SIG-M5 treated with dmso at 0.1 percent for 504 hours (cell line): ENCODE results near the gene OR10V1.
A peak's percentile ranks its signal among the peaks of the same experiment; 100 is the strongest.

ENCODE experiments used
- DNase-seq: peaks from one replicate; lab custom pipeline; 2025; ENCODE audit not compliant: unreplicated experiment; lab: John Stamatoyannopoulos, UW

The OR10V1 gene

DNA sequence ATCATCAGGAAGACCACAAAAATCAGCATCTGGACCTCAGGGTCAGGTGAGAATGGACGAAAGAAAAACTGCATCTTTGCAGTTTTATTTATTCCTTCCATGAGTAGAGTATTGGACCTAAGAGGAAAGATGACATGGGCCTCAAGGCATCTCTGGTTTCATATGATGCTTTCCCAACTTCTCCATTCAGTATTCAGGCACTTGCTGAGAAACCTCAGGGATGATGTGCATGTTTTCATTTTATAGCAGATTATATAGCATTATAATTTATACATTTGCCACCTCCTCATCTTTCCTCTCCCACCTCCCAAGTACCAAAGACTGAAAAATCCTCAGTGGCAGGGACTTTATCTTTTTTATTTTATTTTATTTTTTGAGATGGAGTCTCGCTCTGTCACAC is at the start of gene OR10V1:
TSS of gene OR10V1 (minus strand) at position 101 of the 400 bp plus-strand sequence. CDS start at position 101, 0 bp downstream.
- DNase-seq = no peak

DNA sequence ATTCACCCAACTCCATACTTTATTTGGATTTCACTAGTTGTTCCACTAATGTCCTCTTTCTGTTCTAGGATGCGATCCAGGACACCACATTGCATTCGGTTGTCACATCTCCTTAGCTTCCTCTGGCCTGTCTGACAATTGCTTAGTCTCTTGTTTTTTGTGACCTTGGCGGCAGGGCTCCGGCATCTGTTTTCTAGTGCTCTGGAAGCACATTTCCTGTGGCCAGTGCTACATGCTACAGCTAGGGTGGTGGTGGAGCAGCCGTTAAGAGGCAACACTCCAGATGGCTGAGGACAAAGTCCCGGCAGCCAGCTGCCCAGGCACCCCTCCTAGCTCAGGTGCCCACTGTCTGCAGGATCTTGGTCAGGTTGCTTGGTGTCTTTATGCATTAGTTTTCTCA is 48.3 kb upstream of the OR10V1 start:
- no peak for DNase-seq

DNA sequence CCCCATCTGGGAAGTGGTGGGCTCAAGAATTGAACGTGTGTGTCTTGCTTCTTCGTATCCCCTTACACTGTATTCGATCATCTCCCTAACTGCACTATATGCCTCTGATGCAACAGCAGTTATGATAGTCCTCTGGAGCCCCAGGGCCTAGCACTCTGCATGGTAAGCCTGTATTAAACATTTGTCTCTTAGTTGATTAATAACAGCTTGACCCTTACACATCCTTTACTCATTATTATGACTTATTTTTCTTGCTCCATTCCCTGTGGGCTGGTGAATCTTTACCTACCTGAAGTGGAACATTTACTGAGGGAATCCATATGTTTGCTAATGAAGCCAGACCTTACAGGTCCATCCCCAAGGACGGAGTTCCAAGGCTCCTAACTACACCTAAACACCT is 47.1 kb upstream of the OR10V1 start:
- no peak for DNase-seq

- no peak for DNase-seq
Measured at GRCh38 chr11:59759900-59760299, 46.3 kb upstream of the OR10V1 start.

GRCh38 chr11:59758401-59759037 is 44.9 kb upstream of the OR10V1 start:
- no peak for DNase-seq

DNA sequence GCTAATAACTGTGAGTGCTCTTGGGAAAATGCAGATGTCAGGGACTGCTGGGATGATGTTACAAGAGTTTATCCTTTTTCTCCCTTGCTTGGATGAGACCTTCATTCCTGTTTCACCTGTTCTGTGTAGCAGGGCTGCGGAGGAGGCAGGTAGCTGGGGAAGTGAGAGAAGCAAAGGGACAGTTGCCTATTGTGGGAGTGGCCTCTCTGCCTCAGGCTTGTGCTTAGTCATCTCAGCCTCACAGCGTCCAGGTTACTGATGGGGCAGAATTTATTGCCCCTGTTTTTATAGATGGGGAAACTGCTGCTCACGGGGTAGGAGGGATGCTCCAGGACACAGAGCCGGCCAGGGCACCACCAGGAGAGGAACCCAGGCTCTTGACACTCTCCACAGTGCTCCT is 43.2 kb upstream of the OR10V1 start:
- DNase-seq = peak; percentile 47

DNA sequence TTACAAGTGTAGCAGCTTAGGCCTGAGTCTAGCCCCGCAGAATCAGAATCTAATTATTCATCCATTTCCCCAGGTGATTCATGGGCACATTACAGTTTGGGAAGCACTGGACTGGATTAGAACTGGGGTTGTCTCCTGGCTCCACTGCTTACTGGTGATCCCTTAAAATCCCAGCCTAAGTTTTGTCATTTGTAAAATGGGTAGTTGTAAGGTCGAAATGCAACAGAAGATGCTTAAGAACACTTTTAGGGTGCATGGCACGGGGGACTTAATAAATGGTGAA is 42.9 kb upstream of the OR10V1 start:
- no peak for DNase-seq

- peak; percentile 40 for DNase-seq
Measured at GRCh38 chr11:59755701-59756557, 42.3 kb upstream of the OR10V1 start.

GRCh38 chr11:59754859-59755700 is 41.4 kb upstream of the OR10V1 start, which contains the start of gene STX3:
Gene STX3, plus strand, starts transcription at chr11:59755376. Its CDS starts 230 bp downstream, at chr11:59755606.
- peak; percentile 71 for DNase-seq

- peak; percentile 47 for DNase-seq
Measured at GRCh38 chr11:59754494-59754858, 40.8 kb upstream of the OR10V1 start.

- peak; percentile 69 for DNase-seq
Measured at GRCh38 chr11:59753650-59754493, 40.2 kb upstream of the OR10V1 start.

DNA sequence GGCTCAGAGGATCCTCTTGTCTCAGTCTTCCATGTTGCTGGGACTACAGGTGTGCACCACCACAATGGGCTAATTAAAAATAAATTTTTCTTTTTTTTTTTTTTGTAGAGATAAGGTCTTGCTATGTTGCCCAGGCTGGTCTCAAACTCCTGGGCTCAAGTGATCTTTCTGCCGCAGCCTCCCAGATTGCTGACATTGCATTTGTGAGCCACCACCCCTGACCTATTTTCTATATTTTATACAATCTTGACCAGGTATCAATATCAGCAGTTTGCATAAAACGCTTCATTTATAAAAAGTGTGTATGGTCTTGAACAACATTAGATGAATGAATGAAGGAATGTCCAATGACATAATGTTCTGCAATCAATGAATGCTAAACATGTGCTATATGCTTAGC is 32.5 kb upstream of the OR10V1 start:
- no peak for DNase-seq

- no peak for DNase-seq
Measured at GRCh38 chr11:59730896-59731565, 17.4 kb upstream of the OR10V1 start.

DNA sequence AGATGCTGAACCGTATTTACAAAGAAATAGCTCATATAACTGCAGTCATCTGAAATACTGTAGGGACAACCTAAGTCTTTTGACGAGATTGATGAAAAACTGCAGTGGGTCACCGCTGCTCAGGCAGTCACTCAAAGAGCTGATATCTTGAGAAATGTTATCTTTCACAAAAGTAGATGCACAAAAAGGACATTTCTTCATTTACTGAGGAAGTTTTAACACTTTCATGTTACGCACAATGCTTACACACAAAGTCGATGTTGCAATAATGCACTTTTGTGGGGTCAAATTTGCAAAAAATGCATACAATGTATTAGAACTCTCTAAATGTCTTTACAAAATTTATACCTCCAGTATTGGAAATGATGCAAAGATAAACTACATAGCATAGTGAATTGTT is 16.2 kb upstream of the OR10V1 start:
- DNase-seq = peak; percentile 5

GRCh38 chr11:59728913-59729312 is 15.3 kb upstream of the OR10V1 start:
- DNase-seq = peak; percentile 21

DNA sequence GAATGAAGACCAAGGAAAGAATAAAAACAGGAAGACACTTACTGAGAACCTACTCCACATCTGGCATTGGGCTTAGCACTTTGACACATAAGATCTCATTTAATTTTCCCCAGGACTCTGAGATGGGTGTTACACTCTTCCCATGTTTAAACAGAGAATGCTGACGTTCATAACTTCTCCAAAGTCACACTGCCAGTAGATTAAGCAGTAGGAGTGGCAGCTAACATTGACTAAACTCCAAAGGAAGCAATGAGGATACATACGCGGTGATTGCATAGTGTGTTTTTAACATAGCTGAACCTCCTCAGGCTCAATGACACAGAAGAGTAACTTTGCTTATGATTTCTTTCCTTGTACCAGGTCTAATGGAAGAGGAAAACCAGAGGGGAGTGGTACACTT is 14.5 kb upstream of the OR10V1 start:
- DNase-seq = no peak

DNA sequence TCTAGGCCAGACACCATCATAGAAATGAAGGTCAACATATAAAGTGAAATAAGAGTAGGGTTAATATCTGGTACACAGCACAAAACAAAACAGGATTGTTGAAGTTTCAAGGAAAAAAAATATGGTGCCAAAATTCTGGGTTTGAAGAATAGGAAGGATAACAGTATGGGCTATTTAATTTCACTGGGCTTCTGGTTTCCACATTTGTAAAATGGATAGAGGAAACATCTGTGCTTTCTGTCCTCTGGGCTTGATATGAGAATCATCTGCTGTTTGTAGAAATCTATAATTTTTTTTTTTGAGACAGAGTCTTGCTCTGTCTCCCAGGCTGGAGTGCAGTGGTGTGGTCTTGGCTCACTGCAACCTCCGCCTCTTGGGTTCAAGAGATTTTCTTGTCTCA is 13.8 kb upstream of the OR10V1 start:
- DNase-seq = no peak

GRCh38 chr11:59724066-59724465 is 10.4 kb upstream of the OR10V1 start:
- DNase-seq = no peak

- DNase-seq = no peak
Measured at GRCh38 chr11:59719556-59719955, 5.9 kb upstream of the OR10V1 start.

DNA sequence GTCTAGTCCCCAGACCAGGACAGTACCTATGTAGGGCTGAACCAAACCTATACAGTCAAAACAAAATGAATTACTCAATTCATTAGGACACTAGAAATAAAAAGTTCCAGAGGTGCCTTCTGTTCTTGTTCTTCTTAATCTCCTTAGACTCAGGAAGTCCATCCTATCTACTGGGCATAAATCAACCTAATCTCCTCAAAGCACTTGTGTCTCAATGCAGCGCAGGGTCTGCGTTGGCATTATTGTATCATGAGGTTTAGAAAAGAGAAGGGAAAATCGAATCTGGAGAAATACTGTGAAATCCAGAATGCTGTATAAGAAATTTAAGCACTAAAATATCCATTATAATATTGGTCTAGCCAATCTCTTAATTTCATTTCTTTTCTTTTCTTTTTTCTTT is 2.4 kb upstream of the OR10V1 start:
- no peak for DNase-seq
